ENCODE results near the gene SLC39A5.

The SLC39A5 gene

GRCh38 chr12:56224102-56224701 is 5.6 kb upstream of the SLC39A5 start, which contains the start of gene NABP2:
NABP2 (plus strand) TSS chr12:56224342; CDS start chr12:56224857, 515 bp downstream.
- H3K27ac Mint-ChIP-seq = peak within 1 kb of the TSS; percentile 95
- H3K27me3 Mint-ChIP-seq = no peaks in the 10 kb centered on the region
- no peaks in the 10 kb centered on the region for H3K9me3 Mint-ChIP-seq
- peak; percentile 96 for DNase-seq
- H3K36me3 Mint-ChIP-seq (ENCODE audit: low read depth) = peaks cover 59% of the 10 kb centered on the region
- peak within 1 kb of the TSS; percentile 93 for H3K4me3 Mint-ChIP-seq
- H3K4me1 Mint-ChIP-seq (ENCODE audit: low read depth) = peaks cover 46% of the 10 kb centered on the region

DNA sequence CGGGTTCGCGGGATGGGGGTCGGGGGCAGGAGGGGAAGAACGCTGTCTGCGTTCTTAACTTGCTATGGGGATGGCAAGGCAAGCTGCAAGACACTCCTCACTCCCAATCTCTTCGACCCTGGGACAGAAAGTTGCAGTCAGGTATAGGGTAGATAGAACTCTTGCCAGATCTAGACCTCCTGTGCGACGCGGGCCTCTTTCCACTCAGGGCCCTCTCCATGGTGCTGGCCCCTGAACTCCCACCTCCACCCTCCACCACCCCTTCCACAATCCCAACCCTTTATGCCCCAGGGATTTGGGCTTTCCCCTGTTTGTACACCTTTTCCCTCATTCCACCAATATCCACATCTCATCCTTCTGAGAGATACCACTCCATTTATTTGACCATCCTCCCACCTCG is 4.9 kb upstream of the SLC39A5 start:
- H3K36me3 Mint-ChIP-seq (ENCODE audit: low read depth) = peaks cover 65% of the 10 kb centered on the region
- H3K27me3 Mint-ChIP-seq = no peaks in the 10 kb centered on the region
- peak overlapping the region; percentile 95 for H3K27ac Mint-ChIP-seq
- H3K9me3 Mint-ChIP-seq = no peaks in the 10 kb centered on the region
- peaks cover 45% of the 10 kb centered on the region for H3K4me1 Mint-ChIP-seq (ENCODE audit: low read depth)
- H3K4me3 Mint-ChIP-seq = peak overlapping the region; percentile 93
- no peak for DNase-seq

DNA sequence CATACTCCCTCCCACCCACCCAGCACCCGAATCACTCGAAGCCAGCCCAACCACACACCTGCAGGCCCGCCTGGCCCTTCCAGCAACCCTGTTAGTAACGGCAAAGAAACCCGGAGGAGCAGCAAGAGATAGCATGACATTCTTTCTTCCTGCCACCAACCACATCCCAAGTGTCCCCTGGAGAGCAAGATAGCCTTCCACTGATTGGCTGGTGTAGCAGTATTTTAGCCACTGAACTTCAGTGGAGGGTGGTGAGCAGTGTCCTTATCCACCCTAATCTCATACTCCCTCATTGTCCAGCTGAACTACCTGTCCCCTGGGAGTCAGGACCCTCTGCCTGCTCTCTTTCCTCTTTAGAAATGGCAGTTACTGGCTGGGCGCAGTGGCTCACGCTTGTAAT is 769 bp upstream of the SLC39A5 start:
- no peak overlapping the region for H3K4me3 Mint-ChIP-seq
- no peaks in the 10 kb centered on the region for H3K9me3 Mint-ChIP-seq
- H3K27me3 Mint-ChIP-seq = no peaks in the 10 kb centered on the region
- H3K27ac Mint-ChIP-seq = no peak overlapping the region
- H3K36me3 Mint-ChIP-seq (ENCODE audit: low read depth) = peaks cover 51% of the 10 kb centered on the region
- peaks cover 16% of the 10 kb centered on the region for H3K4me1 Mint-ChIP-seq (ENCODE audit: low read depth)
- DNase-seq = no peak

GRCh38 chr12:56230432-56231183 is 757 bp downstream of the SLC39A5 start:
- H3K9me3 Mint-ChIP-seq = no peaks in the 10 kb centered on the region
- no peaks in the 10 kb centered on the region for H3K27me3 Mint-ChIP-seq
- H3K36me3 Mint-ChIP-seq (ENCODE audit: low read depth) = peaks cover 37% of the 10 kb centered on the region
- no peak overlapping the region for H3K4me3 Mint-ChIP-seq
- peaks cover 6% of the 10 kb centered on the region for H3K4me1 Mint-ChIP-seq (ENCODE audit: low read depth)
- H3K27ac Mint-ChIP-seq = no peak overlapping the region
- no peak for DNase-seq

DNA sequence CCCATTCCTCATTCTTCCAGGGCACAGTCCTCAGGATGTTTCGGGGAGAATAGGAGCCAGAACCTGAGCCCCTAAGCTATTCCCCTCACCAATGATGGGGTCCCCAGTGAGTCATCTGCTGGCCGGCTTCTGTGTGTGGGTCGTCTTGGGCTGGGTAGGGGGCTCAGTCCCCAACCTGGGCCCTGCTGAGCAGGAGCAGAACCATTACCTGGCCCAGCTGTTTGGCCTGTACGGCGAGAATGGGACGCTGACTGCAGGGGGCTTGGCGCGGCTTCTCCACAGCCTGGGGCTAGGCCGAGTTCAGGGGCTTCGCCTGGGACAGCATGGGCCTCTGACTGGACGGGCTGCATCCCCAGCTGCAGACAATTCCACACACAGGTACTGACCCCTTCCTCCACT is 1.3 kb downstream of the SLC39A5 start:
- Mint-ChIP-seq H3K4me1 (ENCODE audit: low read depth) (peaks cover 2% of the 10 kb centered on the region), H3K9me3 (no peaks in the 10 kb centered on the region), H3K4me3 (no peak overlapping the region), H3K27me3 (no peaks in the 10 kb centered on the region), H3K36me3 (ENCODE audit: low read depth) (peaks cover 32% of the 10 kb centered on the region), H3K27ac (no peak overlapping the region)
- no peak for DNase-seq

DNA sequence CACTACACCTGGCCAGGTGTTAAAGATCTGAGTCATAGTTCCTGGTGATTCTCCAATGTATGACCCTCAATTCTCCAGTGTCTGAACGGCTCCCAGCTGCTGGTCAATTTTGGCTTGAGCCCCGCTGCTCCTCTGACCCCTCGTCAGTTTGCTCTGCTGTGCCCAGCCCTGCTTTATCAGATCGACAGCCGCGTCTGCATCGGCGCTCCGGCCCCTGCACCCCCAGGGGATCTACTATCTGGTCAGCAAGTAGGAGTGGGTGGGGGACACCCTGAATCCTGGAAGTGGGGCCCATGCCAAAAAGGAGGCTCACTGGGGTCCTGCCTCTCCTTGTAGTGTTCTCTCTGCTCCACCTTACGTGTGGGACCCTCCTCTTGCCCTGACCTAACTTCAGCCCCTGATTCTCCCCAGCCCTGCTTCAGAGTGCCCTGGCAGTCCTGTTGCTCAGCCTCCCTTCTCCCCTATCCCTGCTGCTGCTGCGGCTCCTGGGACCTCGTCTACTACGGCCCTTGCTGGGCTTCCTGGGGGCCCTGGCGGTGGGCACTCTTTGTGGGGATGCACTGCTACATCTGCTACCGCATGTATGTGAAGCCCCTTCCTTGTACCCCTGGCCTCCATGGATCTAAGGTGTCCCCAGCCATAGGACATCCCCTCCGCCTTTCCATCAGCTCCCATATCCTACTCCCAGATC is 5.0 kb downstream of the SLC39A5 start:
- H3K4me1 Mint-ChIP-seq (ENCODE audit: low read depth) = no peaks in the 10 kb centered on the region
- H3K9me3 Mint-ChIP-seq = no peaks in the 10 kb centered on the region
- H3K4me3 Mint-ChIP-seq = no peak overlapping the region
- H3K27me3 Mint-ChIP-seq = no peaks in the 10 kb centered on the region
- H3K27ac Mint-ChIP-seq = no peak overlapping the region
- no peak for DNase-seq
- H3K36me3 Mint-ChIP-seq (ENCODE audit: low read depth) = peaks cover 19% of the 10 kb centered on the region

DNA sequence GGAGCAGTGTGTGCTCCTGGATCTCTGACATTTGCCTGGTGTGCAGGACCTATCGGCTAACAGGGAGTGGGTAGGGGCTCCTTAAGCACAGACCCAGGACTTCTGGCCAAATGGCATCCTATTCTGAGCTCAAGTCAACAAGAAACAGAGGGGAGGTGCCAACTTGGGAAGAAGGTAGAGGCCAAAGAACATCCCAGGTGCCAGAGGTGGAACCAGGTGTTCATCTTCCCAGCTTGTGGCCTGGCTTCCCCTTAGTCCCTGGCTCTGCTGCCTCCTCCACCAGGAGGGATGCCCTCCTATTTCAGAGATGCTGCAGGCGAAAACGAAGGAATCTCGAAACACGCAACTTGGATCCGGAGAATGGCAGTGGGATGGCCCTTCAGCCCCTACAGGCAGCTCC is 6.2 kb downstream of the SLC39A5 start:
- Mint-ChIP-seq H3K27me3 (no peaks in the 10 kb centered on the region), H3K36me3 (ENCODE audit: low read depth) (peaks cover 27% of the 10 kb centered on the region), H3K9me3 (no peaks in the 10 kb centered on the region), H3K4me1 (ENCODE audit: low read depth) (no peaks in the 10 kb centered on the region), H3K4me3 (no peak overlapping the region), H3K27ac (no peak overlapping the region)
- DNase-seq = no peak

DNA sequence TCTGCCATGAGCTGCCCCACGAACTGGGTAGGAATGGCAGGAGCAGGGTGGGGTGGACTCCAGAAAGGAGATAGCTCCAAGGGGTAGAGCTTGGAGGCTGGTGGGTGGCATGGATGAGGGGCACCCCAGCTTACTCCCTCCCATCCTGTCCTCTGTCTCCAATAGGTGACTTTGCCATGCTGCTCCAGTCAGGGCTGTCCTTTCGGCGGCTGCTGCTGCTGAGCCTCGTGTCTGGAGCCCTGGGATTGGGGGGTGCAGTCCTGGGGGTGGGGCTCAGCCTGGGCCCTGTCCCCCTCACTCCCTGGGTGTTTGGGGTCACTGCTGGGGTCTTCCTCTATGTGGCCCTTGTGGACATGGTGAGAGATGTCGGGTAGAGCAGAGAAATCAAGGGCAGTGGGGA is 7.1 kb downstream of the SLC39A5 start:
- Mint-ChIP-seq H3K27ac (no peak overlapping the region), H3K4me3 (no peak overlapping the region), H3K4me1 (ENCODE audit: low read depth) (no peaks in the 10 kb centered on the region), H3K36me3 (ENCODE audit: low read depth) (peaks cover 36% of the 10 kb centered on the region), H3K9me3 (no peaks in the 10 kb centered on the region), H3K27me3 (no peaks in the 10 kb centered on the region)
- no peak for DNase-seq

DNA sequence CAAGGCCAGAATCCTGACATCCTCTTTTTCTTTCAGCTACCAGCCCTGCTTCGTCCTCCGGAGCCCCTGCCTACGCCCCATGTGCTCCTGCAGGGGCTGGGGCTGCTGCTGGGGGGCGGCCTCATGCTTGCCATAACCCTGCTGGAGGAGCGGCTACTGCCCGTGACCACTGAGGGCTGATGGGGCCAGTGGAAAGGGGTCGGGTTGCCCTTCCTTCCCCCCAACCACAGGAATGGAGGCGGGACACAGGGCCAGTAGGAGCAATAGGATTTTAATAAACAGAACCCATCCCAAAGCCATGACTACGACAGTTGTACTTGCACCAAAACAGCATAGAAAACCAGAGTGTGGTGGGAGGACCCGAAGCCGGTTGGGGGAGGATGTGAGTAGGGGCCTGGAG is 7.7 kb downstream of the SLC39A5 start:
- Mint-ChIP-seq H3K27me3 (no peaks in the 10 kb centered on the region), H3K27ac (no peak overlapping the region), H3K9me3 (no peaks in the 10 kb centered on the region), H3K4me3 (no peak overlapping the region), H3K36me3 (ENCODE audit: low read depth) (peaks cover 42% of the 10 kb centered on the region), H3K4me1 (ENCODE audit: low read depth) (no peaks in the 10 kb centered on the region)
- no peak for DNase-seq

DNA sequence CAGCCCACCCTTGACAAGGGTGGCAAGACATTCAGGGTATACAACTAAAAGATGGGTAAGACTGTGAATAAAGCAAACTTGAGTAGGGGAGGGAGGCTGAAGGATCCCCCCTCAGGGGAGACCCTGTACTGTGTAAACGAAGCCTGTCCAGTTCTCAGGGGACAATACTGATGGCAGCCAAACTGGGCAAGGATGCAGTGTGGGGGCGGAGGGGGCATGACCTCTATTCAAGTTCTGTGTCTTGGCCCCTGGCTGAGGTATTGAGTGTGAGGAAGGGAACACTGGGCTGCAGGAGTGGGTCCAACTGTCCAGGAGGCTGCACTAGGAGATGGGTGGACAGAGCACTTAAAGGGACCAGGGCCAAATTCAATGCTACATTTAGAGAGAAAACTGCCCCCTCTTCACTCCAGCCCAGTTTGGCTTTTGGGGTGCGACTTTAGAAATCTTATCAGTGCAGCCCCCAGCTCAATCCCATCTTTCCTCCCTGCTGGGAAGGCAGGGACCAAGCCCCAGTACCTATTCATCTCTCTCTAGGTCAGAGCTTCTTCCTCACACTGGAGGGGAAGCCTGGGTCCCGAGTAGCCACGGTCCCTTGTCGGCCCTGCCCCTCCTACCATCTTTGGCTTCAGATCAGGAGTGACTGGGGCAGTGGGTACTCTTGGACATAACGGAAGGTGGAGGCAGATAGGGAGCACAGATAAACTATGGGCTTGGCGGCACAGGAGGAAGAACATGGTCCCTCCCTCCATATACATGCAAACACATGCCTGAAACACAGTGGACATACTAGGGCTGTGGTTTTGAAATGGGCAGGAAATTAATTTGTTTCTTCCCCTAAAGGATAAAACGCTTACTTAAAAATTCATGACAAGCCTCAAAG is 11.8 kb downstream of the SLC39A5 start:
- H3K27ac Mint-ChIP-seq = peak overlapping the region; percentile 67
- H3K27me3 Mint-ChIP-seq = no peaks in the 10 kb centered on the region
- H3K36me3 Mint-ChIP-seq (ENCODE audit: low read depth) = peaks cover 73% of the 10 kb centered on the region
- H3K9me3 Mint-ChIP-seq = no peaks in the 10 kb centered on the region
- no peaks in the 10 kb centered on the region for H3K4me1 Mint-ChIP-seq (ENCODE audit: low read depth)
- H3K4me3 Mint-ChIP-seq = no peak overlapping the region
- no peak for DNase-seq

GRCh38 chr12:56242986-56243385 is 13.1 kb downstream of the SLC39A5 start:
- DNase-seq = no peak
- Mint-ChIP-seq H3K27ac (no peak overlapping the region), H3K9me3 (no peaks in the 10 kb centered on the region), H3K36me3 (ENCODE audit: low read depth) (peaks cover 82% of the 10 kb centered on the region), H3K27me3 (no peaks in the 10 kb centered on the region), H3K4me3 (no peak overlapping the region), H3K4me1 (ENCODE audit: low read depth) (no peaks in the 10 kb centered on the region)

- peak overlapping the region; percentile 33 for H3K27ac Mint-ChIP-seq
- peaks cover 89% of the 10 kb centered on the region for H3K36me3 Mint-ChIP-seq (ENCODE audit: low read depth)
- no peaks in the 10 kb centered on the region for H3K9me3 Mint-ChIP-seq
- no peaks in the 10 kb centered on the region for H3K27me3 Mint-ChIP-seq
- H3K4me1 Mint-ChIP-seq (ENCODE audit: low read depth) = no peaks in the 10 kb centered on the region
- no peak for DNase-seq
- no peak overlapping the region for H3K4me3 Mint-ChIP-seq
Observed at GRCh38 chr12:56243731-56244181, 13.9 kb downstream of the SLC39A5 start.

DNA sequence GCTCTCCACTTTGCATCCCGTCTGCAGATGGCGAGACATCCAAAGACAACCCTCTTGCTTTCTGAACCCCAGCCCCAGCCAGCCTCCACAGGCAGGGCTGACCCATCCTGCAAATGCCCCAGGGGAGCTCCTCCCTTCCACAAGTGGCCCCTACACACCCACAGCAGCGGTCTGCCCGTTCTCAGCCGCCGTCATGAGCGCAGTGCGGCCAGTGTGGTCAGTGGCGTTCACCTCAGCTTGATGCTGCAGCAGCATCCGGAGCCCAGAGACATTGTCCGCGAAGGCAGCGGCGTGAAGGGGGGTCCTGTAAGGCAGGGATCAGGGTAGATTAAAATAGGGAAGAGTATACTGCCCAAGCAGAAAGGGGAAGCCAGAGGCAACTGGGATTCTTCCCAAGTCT is 14.6 kb downstream of the SLC39A5 start:
- no peaks in the 10 kb centered on the region for H3K9me3 Mint-ChIP-seq
- no peak for DNase-seq
- H3K4me1 Mint-ChIP-seq (ENCODE audit: low read depth) = no peaks in the 10 kb centered on the region
- H3K27me3 Mint-ChIP-seq = no peaks in the 10 kb centered on the region
- peaks cover 90% of the 10 kb centered on the region for H3K36me3 Mint-ChIP-seq (ENCODE audit: low read depth)
- H3K27ac Mint-ChIP-seq = no peak overlapping the region
- no peak overlapping the region for H3K4me3 Mint-ChIP-seq

GRCh38 chr12:56247923-56248322 is 18.1 kb downstream of the SLC39A5 start:
- Mint-ChIP-seq H3K27me3 (no peaks in the 10 kb centered on the region), H3K4me3 (no peak overlapping the region), H3K9me3 (no peaks in the 10 kb centered on the region), H3K4me1 (ENCODE audit: low read depth) (no peaks in the 10 kb centered on the region), H3K27ac (no peak overlapping the region), H3K36me3 (ENCODE audit: low read depth) (peaks cover 85% of the 10 kb centered on the region)
- DNase-seq = no peak
